Neuron (in vitro differentiated cells): Measurements from ENCODE around the gene HCN2.

Source experiments
- H2AFZ ChIP-seq: one replicate; pipeline ENCODE4 v1.6.1; 2013; ENCODE audit warnings: low read depth, mild to moderate bottlenecking, inconsistent platforms, low read length, moderate library complexity
- H3K27me3 ChIP-seq: one replicate; pipeline ENCODE4 v1.6.1; 2013; ENCODE audit warnings: low read length; ENCODE audit not compliant: insufficient read depth
- H3K36me3 ChIP-seq: one replicate; pipeline ENCODE4 v1.6.1; 2013; ENCODE audit warnings: low read length; ENCODE audit not compliant: insufficient read depth
- H3K4me1 ChIP-seq: one replicate; pipeline ENCODE4 v1.6.1; 2013; ENCODE audit warnings: low read length; ENCODE audit not compliant: insufficient read depth
- H3K4me3 ChIP-seq: 2 replicates; pipeline ENCODE4 v1.5.1; 2013; ENCODE audit warnings: mild to moderate bottlenecking, low read length, moderate library complexity
- H3K9me3 ChIP-seq: one replicate; pipeline ENCODE4 v1.6.1; 2013; ENCODE audit warnings: low read length

Gene HCN2

DNA sequence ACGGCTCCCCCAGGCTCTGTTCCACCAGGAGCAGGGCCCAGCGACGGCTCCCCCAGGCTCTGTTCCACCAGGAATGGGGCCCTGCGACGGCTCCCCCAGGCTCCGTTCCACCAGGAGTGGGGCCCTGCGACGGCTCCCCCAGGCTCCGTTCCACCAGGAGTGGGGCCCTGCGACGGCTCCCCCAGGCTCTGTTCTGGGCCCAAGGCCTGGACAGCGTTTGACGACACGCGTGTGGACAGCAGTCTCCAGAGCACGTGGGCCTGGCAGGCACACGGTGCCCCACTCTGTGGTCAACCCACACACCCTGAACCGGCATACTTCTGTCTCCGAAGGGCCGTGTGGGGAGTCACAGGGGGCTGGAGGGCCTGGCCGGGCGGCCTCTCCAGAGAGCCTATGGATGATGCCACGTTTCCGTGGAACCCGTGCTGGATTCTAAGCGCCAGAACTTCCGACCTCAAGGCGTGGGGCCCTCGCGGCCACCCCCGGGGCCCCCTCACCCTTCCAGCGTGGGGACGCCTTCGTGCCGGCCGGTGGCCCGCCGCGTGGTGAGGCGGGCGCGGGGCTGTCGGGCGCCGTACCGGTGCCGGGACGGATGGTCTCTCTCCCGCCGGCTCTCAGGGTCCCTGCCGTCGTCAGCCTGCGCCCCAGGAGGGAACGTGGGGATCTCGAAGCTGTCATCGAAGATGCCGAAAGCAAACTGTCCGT is 61.6 kb downstream of the HCN2 start:
- no peak overlapping the region for H3K4me3 ChIP-seq
- no peaks in the 10 kb centered on the region for H3K4me1 ChIP-seq
- no peaks in the 10 kb centered on the region for H3K27me3 ChIP-seq
- no peak overlapping the region for H2AFZ ChIP-seq
- H3K9me3 ChIP-seq: no peaks in the 10 kb centered on the region
- peaks cover 53% of the 10 kb centered on the region for H3K36me3 ChIP-seq

DNA sequence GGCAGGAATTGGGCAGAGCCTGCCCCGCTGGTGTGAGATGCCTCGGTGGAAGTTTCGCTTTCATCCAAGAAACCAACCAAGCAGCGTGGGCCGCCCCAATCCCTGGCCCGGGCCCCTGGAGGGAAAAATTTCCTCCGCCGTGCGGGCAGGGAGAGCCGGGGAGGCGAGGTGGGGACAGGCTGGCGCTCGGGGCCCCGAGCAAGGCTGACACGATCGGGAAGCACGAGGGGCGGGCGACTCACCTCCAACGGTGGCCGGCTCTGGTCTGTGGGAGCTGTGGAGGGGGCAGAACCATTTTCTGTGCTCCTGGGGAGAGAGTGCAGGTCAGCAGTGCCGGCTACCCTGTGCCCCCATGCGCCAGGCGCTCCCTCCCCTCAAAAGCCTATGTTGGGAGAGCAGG is 62.3 kb downstream of the HCN2 start:
- Histone ChIP-seq H2AFZ (no peak overlapping the region), H3K36me3 (peaks cover 49% of the 10 kb centered on the region), H3K27me3 (no peaks in the 10 kb centered on the region), H3K4me3 (no peak overlapping the region), H3K9me3 (no peaks in the 10 kb centered on the region), H3K4me1 (no peaks in the 10 kb centered on the region)

DNA sequence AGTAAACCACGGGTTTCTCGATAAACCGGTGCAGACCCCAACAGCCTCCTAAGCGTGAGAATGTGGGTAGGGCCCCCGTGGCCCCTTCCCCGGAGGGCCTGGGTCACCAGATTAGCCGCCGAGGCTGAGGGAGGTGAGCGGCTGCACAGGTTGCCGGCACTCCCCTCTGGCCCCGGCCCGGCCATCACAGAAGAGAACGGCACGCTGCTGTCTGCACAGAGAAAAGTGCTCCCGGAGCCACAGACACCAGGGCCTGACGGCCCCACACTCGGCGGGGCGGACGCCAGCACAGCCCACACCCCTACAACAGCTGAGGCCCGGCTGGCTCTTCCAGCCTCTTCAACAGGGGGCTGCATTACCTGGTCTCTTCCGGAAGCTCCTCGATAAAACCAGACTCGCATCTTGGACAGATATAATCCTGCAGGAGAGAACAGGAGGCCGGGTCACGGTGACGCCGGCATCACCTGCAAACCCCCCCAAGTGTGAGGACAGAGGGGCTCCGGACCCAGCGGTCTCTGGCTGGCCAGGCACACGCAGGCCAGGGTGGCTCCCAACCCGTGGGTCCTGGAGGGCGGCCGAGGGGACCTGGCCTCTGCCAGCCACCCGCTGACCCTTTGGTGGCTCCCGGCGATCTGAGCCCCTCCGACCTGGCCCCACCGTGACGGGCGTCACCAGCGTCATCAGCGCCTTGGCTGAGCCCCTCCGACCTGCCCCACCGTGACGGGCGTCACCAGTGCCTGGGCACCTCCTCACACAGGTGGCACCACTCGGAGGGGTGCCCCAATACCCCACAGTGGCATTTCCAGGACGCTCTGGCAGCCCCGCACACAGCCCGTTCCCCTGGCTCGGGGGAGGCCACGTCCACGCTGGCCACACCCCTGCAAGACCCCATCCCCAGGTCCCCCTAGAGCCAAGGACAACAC is 63.0 kb downstream of the HCN2 start:
- no peak overlapping the region for H3K4me3 ChIP-seq
- no peaks in the 10 kb centered on the region for H3K27me3 ChIP-seq
- H3K4me1 ChIP-seq: peaks cover 2% of the 10 kb centered on the region
- no peak overlapping the region for H2AFZ ChIP-seq
- H3K9me3 ChIP-seq: no peaks in the 10 kb centered on the region
- H3K36me3 ChIP-seq: peaks cover 46% of the 10 kb centered on the region

DNA sequence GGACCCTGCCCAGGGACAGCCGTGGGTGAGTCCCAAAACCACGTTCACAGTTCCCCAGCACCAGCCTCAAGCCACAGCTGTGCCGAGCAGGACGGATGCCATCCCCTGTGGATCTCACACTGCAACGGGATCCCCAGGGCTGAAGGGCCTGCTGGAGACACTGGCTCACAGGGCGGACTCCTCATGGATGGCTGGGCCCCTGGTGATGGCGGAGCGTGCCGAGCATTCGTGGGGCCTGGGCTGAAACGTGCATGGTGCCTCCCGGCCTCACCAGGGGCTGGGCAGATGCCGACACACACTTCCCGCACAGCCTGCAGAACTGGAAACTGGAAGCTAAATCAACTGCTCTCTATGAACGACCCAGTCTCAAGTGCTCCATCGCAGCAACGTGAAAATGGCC is 63.7 kb downstream of the HCN2 start:
- no peaks in the 10 kb centered on the region for H3K9me3 ChIP-seq
- no peak overlapping the region for H2AFZ ChIP-seq
- H3K27me3 ChIP-seq: no peaks in the 10 kb centered on the region
- peaks cover 8% of the 10 kb centered on the region for H3K4me1 ChIP-seq
- H3K36me3 ChIP-seq: peaks cover 42% of the 10 kb centered on the region
- no peak overlapping the region for H3K4me3 ChIP-seq

DNA sequence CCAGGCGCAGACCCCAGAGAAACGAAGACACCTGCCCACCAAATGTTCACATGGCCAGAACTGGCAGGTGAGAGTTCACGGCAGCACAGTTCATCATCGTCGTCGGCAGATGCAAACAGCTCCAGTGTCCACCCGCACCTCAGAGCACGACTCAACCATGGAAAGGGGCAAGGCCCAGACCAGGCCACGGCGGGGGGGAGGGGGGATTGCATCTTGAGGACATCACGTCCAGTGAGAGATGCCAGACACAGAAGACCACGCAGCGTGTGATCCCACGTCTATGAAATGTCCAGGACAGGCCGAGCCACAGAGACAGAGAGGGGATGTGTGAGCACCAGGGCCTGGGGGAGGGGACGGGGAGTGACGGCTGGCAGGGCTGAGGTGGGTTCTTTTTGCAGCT is 66.0 kb downstream of the HCN2 start:
- H2AFZ ChIP-seq: no peak overlapping the region
- H3K4me3 ChIP-seq: no peak overlapping the region
- peaks cover 19% of the 10 kb centered on the region for H3K4me1 ChIP-seq
- H3K27me3 ChIP-seq: no peaks in the 10 kb centered on the region
- peaks cover 38% of the 10 kb centered on the region for H3K36me3 ChIP-seq
- H3K9me3 ChIP-seq: no peaks in the 10 kb centered on the region

DNA sequence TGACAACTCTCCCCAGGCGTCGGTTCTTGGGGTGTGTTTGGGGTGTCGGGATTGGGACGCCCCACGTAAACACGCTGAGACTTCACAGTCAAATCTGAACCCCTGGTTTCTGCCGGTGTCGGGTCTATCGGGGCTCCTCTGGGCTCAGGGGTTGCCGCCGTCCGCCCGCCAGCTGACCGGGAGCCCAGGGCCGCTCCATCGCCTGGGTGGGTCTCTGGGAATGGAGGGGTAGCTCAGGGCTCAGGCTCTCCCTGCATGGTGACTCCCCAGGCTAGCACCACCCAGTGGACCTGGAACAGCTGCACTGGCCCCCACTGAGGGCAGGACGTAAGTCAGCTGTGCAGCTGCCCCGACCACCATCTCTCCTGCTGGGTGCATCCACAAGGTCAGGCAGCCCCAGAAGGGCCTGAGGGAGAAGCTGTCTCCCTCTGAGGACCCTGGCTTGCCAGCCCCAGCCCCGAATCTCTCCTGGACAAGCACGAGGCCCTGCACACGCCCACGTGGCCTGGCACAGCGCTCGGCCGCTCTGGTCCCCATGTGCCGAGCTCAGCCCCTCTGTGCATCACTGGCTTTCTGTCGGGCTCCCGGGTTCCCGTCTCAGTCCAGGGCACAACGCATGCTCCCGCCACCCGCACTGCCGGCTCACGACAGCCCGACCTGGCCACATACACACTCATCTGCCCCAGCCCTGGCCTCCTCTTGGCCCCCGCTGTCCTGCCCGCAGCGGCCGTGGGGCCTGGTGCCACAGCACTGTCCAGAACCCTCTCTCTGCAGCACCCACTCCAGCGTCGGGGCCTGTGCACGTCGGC is 67.3 kb downstream of the HCN2 start:
- no peaks in the 10 kb centered on the region for H3K9me3 ChIP-seq
- no peak overlapping the region for H2AFZ ChIP-seq
- no peak overlapping the region for H3K4me3 ChIP-seq
- H3K27me3 ChIP-seq: no peaks in the 10 kb centered on the region
- H3K4me1 ChIP-seq: peaks cover 32% of the 10 kb centered on the region
- H3K36me3 ChIP-seq: peaks cover 28% of the 10 kb centered on the region

DNA sequence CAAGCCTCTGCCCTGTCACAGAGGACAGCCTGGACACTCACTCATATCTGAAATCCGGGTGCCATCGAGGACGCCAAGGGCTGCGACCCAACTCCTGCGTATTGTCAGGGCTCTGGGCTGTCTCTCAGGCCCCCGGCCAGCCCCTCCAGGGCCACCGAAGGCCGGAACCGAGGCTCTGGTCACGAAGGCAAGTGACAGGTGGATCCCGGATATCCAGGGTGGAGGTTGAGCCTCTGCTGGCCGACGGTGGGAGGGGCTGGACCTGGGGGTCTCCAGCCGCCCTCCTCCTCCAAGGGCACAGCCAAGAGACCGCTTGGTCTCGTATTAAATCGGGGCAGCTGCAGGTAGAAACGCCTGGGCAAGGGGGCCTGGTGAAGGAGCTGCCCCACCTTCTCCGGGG is 67.9 kb downstream of the HCN2 start:
- peaks cover 34% of the 10 kb centered on the region for H3K4me1 ChIP-seq
- H3K9me3 ChIP-seq: no peaks in the 10 kb centered on the region
- H3K27me3 ChIP-seq: no peaks in the 10 kb centered on the region
- H2AFZ ChIP-seq: no peak overlapping the region
- no peak overlapping the region for H3K4me3 ChIP-seq
- peaks cover 24% of the 10 kb centered on the region for H3K36me3 ChIP-seq

DNA sequence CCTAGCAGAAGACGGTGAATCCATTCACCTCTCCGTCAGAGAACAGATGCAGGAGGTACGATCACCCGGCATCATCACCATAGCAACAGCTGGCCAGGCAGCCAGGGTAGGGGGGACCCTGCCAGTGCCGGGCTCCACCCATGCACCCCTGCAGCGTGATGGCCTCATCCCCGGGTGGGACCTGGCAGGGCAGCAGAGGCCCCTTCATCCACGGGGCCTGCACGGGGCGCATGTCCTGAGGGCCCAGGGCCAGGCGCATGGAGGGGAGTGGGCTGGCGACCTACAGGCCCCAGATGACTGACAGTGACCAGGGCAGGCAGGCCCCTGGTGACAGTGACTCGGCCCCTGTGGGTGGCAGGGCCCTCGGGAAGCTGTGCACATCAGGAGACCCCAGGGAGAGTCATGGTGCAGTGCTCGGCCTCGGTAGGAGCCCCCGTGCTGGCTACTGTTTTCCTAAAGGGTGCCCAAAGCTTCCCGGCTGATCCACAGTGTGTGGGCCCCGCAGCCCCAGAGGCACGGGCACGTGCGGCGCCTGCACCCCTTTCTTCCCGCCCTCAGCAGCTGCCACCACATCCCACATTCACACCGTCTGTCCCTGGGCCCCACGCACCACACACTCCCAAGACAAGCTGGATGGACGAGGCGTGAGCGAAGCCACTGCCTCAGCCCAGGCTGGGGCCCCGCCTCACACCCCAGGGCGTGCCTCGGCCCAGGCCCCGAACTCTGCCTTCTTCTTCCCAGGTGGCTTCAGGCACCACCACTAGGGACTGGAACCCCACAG is 68.6 kb downstream of the HCN2 start:
- Histone ChIP-seq H3K36me3 (peaks cover 24% of the 10 kb centered on the region), H2AFZ (no peak overlapping the region), H3K4me1 (peaks cover 34% of the 10 kb centered on the region), H3K4me3 (no peak overlapping the region), H3K9me3 (no peaks in the 10 kb centered on the region), H3K27me3 (no peaks in the 10 kb centered on the region)

DNA sequence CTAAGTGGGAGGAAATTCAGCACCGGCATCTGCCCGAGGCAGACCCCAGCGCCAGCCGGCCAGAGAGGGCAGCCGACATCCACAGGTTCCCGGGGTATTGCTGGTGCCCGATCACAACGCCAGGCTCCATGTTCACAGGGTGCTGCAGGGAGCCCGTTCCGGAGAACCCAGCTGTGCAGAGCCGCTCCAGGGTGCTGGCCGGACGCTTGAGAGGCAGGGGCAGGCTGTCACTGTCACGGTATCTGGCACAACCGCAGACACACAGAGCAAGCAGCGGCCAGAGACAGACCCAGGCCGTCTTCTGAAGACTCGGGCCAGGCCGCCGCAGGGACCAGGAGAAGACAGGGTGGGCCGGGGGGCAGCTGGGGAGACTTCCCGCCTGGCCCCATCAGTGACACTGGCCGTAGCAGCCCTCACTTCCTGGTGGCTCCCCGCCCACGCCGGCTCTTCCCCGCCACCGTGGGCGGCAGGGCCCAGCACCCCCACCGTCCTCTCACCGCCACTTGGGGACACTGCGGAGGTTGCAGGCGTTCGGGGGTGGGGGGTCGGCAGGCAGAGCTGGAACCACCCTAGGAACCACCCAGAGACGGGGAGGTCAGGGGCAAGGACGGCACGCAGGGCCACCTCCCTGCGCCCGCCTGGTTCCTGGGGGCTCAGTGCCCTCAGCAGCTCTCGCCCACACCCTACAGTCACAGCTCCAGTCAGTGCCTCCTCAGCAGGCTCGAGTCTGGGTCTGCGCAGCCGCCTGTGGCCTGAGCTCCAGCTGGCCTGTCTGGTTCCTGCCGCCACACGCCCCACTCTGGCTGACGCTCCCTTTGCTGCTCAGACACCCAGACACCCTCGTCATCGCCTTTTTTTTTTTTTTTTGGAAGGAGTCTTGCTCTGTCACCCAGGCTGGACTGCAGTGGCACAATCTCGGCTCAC is 69.5 kb downstream of the HCN2 start:
- no peaks in the 10 kb centered on the region for H3K27me3 ChIP-seq
- no peak overlapping the region for H3K4me3 ChIP-seq
- H3K9me3 ChIP-seq: no peaks in the 10 kb centered on the region

DNA sequence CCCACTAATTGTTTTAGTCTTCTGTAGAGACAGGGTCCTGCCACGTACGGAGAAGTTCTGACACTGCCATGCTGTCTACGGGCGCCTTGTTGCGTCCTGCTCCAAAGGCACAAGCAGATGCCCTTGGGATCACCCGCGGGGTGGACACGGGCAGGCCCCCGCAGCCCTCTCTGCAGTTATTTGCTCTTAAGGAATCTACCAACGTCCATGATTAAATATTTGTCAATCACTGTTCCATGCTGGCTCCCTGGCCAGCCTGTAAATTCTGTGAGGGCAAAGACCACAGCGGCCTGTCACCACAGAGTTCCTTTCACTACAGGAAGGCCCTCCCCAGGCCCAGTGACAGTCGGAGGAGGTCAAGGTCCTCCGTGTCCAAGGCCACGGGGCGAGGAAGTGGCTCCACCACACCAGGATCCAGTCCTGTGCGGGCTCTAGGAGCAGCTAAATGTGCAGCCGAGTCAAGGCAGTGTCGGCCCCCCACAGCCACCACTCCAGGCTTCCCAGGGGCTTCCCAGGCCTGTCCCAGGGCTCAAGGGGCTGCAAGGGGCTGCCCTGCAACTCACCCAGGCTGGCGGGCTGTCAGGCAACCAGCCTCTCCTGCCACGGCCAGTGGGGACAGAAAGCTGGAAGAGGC is 71.2 kb downstream of the HCN2 start:
- Histone ChIP-seq H3K27me3 (no peaks in the 10 kb centered on the region), H3K4me1 (peaks cover 34% of the 10 kb centered on the region), H3K36me3 (peaks cover 9% of the 10 kb centered on the region), H2AFZ (no peak overlapping the region), H3K9me3 (no peaks in the 10 kb centered on the region), H3K4me3 (peak overlapping the region; percentile 77)

More for the DNA sequence above, 69.5 kb downstream of the HCN2 start:
- peaks cover 17% of the 10 kb centered on the region for H3K36me3 ChIP-seq
- H2AFZ ChIP-seq: no peak overlapping the region
- H3K4me1 ChIP-seq: peaks cover 34% of the 10 kb centered on the region

DNA sequence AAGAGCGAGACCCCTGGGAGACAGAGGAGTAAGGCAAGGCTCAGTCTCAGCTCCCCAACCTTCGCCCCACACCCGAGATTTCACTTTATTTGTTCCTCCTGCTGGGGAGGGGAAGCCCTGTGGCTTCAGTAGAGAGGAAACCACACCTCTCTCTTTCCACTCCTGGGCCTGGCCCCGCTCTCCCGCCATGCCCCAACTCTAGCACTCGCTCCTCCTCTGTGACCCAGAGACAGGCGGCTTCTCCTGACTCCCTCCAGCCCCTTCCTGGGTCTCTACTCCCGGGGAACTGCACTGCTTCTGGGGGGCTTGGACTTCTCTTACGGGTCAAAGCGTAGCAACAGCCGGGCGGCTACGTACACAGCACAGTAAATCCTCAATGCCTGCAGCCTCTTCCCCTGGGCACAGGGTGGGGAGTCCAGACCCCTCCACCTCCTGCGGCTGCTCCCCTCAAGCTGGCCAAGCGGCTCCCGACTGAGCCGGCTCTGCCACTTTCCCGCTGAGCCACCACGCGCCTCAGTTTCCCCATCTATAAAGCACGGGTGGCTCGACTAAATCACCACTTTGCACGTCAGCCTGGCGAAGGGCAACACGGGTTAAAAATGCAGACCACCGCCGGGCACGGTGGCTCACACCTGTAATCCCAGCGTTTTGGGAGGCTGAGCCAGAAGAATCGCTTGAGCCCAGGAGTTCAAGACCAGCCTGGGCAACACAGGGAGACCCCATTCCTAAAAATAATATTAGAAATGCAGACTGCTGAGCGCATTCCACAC is 71.9 kb downstream of the HCN2 start:
- H2AFZ ChIP-seq: no peak overlapping the region
- H3K4me1 ChIP-seq: peaks cover 34% of the 10 kb centered on the region
- peaks cover under 1% of the 10 kb centered on the region for H3K9me3 ChIP-seq
- peak overlapping the region; percentile 77 for H3K4me3 ChIP-seq
- H3K27me3 ChIP-seq: no peaks in the 10 kb centered on the region
- peaks cover 9% of the 10 kb centered on the region for H3K36me3 ChIP-seq
